HG03439 (cell line): ENCODE data around the gene SORBS1.
"Not testable (repeated sequence)": the region's sequence is repeated elsewhere in the genome, so short reads cannot be mapped to it uniquely, and the experiment has no call there.

Experiments
- ATAC-seq: cut with Tn5 transposase; IDR thresholded peaks from one replicate; pipeline ENCODE4 v1.9.1; 2021; ENCODE audit warnings: mild to moderate bottlenecking, moderate library complexity; ENCODE audit not compliant: unreplicated experiment

SORBS1 gene

DNA sequence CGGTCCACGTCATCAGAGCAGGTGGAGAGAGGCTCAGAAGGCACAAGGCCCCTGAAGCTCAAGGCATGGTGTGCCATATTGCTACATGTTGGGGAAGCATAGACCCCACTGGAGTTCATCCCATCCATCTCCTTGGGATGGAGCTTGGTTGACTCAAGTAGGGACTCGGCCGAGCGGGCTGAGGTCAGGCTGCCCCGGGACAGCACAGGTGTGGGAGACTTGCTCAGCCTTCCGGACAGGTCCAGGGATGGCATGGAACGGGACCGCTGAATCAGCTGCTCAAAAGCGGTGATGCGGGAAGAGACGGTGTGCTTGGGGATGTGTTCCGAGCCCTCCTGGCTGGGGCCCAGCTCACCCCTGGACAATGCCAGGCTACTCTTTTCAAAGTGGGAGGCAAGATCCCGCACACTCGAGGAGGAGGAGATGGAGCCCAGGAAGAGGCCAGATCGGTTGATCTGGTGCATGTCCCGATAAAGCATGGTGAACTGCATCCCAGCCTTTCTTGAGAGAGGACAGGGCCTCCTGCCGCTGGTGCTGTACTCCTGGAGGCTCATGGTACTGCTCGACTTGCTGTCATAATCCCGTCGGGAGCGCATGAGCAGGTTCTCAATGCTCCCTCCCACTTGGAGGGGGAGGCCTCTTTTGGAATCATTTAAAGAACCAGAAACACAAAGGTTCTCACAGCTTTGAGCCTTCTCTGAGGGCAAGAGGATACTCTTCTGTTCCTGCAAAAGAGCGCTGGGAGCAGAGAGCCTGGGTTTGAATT, 204.8 kb downstream of the SORBS1 start:
- no peak for ATAC-seq

DNA sequence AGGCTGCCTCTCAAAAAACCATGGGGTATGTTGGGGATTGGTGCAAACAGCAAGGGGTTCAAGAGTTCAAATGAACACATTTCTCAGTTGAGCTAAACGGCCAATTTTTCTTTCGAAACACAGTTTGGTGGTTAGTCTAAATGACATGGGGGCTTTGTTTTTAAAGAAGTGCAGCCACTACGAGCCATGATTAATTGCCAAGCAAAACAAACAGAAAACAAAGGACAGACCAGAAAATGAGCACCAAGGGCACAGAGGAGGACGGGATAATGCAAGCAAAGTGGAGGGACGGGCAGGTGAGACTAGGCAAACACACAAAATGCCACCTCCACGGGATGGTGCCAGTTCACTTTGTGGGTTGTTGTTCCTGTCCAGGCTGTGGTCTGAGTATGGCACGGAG, 205.9 kb downstream of the SORBS1 start:
- ATAC-seq: no peak

DNA sequence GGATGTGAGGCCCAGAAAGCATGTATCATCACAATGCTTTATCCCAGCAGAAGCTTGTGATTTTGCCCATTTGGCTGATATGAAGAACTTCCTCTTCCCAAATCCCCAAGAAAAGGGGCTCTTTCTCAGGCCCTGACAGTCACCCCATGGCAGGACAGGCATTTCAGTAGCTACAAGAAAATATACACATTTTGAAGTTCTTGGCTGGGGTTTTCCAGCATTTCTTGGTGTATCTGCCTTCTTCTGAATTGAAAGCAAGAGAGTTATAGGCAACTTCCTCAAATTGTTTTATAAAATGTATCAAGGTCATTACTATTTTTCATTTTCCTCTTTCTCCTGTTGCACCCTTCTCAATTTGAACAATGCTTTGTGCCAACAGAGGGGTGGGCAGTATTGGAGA, 207.1 kb downstream of the SORBS1 start:
- ATAC-seq: no peak

DNA sequence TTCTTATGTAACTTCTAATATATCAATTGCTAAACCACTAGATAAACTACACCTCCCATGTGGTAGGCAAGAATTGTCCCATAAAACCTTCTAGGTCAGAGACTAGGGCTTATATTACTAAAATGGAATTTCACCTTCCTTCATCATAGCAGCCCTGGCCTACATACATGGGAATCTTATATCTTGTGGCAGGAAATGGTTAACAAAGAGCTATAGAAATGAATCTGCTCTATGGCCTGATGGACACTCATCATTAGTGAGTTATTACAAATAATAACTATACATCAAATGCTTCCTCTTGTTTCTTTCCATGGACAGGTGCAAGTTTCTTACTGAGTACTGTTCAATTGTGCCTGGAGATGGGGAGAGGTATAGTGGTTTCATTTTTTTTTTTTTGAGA, 208.0 kb downstream of the SORBS1 start:
- ATAC-seq: no peak

DNA sequence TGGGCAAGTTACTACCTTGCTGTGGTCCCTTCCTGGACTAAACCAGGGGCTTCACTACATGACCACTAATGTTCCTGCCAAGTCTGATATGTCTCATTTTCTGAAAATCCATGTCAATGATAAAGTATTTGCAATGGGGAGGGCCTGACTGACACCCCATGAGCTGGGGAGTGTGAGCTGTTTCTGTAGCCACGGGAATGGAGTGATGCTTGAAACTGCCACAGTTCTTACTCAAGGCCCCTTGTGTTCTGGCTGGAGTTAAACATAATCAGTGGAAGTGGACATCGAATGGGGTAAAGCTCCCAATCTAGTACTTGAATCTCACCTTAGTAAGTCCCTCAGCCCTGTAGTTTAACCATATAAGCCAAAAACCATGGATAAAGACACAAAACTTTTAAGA, 208.5 kb downstream of the SORBS1 start:
- ATAC-seq: no peak

DNA sequence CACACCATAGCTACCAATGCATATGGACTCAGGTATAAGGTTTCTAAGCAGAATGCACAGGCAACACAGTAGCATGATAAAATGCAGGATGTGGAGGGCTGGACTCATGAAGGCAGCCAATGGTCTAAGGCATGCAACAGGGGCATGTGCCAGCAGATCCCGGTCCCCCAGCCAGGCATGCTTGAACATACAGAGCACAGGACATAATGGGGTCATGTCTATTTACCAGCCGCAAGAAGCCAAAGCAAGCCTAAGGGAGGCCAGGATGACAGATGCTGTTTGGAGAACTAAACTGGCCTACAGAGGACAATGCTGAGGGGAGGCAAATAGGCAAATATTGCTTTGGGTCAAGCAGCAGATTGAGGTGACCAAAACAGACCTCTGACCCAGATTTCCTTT, 210.3 kb downstream of the SORBS1 start:
- no peak for ATAC-seq

DNA sequence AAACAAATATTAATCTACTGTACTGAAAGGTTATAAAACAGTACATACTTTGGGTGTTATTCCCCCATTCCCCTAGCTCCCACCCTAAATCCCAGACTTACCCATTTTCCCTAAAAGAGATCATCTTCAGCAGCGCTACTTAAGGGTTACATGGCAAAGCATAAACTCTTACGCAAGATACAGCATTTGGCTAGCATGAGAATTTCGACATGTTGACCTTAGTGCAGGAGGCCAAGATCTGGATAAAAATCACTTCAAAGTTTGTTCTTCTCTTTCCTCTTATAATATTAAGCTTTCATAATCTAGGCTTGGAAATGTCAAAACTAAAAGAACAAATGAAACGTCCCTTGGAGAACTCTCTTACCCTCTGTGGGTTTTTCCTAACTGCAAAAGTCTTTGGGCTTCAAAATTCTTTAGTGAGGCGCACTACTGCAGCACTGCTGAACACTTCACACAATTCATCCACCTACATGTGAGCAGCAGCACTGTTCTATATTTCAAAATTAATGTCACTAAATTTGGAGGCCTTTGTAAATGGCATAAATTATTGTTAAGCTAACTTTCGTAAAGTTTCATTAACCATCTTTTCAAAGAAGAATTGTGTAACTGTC, 210.8 kb downstream of the SORBS1 start:
- no peak for ATAC-seq

DNA sequence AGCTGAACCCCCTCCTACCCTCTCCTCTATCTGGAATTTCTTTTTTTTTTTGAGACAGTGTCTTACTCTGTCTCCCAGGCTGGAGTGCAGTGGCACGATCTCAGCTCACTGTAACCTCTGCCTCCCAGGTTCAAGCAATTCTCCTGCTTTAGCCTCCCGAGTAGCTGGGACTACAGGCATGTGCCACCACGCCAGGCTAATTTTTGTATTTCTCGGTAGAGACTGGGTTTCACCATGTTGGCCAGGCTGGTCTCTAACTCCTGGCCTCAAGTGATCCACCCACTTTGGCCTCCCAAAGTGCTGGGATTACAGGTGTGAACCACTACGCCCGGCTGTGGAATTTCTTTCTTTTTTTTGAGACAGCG, 213.8 kb downstream of the SORBS1 start:
- ATAC-seq: not testable (repeated sequence)

DNA sequence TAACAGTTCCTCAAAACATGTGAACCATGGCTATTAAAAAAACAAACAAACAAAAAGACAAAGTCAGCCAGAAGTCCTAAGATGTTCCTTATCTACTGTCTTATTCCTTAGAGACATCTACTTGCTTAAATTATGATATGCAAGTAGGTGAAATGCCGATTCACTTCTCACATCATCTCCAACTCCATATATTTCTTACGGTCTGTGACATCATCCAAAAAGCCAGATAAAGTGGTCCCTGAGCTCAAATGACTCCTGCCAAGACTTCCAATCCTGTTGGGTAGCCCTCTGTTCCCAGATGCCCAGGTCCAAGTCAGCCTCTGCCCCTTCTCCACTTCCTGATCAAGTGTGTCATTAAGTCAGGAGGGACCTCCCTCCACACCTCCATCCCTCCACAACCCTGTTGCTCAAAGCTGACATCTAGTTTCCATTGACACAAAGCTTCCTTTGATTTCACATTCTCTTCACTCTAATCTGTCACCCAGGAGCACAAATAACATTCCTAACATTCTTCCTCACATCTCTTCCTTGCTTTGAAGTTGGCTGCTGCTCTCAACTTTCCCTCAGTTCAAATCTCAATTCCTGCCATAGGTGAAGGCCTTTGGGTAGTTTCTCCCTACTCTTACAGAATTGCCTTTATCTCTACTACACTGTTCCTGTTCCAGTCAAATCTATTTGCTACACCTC, 214.3 kb downstream of the SORBS1 start:
- ATAC-seq: no peak

DNA sequence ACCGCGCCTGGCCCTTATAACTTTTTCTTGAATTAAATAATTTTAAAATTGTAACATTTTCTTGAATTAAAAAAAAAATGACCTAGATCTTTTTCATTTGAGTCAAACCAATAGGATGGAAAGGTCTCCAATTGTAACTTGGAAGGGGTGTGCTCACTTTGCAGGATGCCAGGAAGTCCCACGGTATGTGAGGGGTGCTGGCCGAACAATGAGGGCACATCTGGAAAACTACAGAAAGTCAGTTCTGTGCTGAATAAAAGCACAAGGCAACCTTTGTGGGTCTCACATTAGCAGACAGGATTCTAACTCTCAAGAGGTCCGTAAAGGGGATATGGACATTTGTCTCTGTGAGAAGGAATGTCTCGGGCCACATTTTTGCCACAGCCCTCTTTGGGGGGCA, 217.6 kb downstream of the SORBS1 start:
- ATAC-seq: no peak

DNA sequence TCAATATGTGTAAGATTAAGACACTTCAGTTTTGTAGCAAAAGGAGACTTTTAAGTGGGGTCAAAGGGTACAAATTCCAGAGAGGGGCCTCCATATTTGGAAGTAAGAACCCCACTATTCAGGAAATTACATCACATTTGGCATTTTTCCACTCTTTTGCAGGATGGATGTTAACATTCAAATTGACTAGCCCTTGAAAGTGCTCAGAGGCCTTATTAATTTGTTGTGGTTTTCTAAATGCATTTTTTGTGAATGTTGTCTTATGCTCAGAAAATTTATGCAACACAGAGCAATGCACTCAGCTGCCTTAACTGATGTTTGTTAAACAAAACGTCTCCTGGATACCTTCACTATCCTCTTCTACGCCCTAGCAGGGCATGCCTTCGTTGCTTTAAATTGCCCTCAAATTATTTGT, 219.4 kb downstream of the SORBS1 start:
- ATAC-seq: no peak

DNA sequence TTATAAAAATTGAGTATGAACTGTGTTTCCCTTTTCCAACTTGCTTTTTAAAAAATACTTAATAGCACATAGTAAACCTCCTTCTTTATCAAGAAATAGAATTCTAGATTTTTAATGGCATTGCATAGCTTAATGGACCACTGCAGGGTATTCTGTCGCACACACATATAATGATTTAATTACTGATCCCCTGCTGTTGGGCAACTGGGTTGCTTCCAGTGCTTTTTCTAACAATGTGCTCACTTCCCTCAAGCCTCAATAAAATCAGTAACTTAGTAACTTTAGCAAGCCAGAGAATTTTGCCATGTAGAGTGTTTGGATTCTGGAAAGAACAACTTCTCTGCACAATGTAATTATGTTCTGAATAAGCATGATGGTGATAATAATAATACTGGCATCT, 221.3 kb downstream of the SORBS1 start:
- no peak for ATAC-seq

DNA sequence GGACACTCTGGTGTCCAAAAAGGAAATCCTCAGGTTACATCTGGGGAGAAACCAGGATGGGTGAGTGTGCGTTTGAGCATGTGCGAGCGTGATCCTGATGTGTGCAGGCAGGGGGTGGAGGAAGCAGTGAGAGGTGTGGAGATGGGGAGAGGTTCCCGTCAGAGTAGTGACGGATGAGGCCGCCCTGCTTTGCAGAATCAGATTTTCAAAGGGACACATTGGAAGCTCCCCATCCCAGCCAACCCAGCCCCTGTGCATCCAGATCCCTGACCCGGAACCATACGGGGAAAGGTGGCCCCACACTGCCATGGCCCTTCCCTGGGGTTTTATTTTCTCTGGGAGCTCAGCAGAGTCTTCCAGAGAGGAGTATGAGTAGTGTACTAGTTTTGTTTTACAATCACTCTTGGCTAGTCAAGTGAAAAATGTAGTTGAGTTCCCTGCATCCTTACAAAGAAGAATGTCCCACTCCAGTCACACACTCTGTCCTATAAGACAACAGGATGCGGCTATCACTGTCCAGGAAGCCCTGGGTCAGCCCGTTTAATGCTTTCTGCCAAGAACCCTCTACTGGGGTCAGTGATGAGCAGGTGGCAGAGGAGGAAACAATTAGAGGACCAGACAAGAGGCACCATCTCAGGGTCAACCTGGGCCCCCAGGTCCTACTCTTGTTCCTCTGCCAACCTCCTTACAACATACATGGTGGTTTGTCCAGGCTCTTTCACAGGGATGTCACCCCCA, 223.6 kb downstream of the SORBS1 start:
- ATAC-seq: no peak

DNA sequence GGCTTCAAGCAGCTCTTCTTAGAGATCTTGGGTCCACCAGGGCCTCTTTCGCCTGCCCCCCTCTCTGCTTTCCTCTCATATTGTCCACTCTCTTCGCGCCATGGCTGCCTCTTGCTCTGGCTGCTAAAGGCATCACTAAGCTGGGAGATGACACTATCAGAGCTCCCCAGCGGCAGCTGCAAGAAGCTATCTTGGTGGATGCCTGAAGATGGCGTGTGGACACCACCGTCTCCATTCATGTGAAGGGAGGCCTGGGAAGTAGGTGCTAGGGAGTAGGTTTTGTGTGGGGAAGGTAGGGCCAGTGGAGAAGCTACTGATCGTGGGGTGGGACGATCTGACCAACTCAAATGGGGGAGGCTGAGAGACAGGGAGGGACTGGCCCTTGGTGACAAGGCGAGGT, 224.5 kb downstream of the SORBS1 start:
- no peak for ATAC-seq

DNA sequence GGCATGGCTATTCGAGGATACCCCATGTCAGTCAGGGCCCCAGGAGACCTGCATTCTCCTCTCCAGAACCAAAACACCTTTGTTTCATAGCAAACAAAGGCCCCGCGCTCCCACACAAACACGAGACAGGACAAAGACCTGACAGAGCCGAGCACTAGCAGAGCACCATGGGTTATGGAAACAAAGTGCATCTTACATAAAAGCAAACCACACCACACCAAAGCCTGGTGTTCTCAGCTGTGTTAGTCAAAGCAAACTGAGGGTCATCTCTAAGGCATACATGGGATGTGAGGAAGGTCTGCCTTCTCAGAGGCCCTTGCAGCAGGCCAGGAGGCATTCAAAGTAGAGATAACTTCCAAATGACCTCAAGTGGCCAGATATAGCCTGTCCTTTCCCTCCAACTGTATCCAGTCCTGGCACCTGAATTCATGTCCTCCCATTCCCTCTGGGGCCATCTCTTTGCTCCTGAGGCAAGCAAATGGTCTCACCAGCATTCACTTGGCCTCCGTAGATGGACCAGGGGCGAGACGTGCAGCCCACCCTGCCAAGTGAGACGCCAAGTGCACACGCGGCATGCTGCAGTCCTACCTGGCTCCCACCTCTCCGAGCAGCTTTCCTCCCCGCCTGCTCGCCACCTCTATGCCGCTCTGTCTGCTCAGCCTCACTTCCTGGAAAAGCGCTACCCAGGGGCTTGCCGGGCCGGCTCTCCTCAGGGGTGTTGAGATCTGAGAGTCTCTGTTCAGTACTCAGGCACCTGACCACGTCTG, 225.1 kb downstream of the SORBS1 start:
- no peak for ATAC-seq

DNA sequence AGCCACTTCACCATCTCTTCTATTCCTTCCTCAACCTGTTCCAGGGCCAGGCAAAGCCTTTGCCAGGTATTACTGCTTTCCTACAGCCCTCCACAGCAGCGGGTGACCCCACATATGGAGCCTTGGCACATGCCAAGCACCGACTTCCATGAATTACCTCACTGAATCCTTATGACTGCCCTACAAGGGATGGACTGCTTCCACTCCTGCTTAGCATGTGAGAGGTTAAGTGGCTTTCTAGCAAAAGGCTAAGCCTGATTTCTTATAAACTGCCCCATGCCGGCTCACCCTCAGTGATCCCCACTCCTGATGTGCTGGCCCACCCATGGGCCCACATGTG, 226.4 kb downstream of the SORBS1 start:
- ATAC-seq: no peak

DNA sequence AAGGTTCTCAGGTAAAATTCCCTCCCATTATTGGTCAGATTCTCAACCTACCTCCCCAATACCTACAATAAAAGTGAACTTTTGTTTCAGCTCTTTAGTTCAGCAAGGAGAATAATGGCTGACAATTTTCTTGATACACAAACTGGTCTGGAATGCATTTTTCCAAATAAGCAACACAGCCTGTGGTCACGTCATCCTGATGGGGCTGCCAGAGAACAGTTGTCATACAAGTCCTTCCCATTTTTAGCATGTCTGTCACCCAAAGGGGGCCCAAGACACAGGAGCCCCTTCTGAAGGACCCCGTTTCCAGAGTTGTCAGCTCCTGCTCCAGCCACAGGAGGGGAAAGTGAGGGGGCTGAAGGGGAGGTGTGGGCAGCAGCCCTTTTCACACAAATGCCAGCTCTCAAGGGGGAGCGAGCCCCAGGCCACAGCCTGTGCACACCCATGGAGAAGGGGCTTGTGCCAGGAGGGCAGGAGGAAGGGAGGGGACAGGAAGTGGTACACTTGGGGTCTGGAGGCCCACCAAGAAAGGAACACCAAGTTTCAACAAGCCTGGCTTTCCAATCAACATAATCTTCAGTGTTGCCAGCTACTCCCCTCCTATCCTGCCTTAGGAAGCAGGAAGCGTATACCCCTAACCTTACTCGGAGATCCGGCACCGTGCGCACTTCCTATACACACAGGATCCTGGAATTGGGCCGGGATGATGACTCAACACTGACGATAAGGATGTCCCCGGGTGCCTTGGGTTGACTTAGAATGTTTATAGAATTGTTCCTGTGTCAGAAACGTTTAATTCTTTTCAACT, 227.0 kb downstream of the SORBS1 start:
- ATAC-seq: no peak

DNA sequence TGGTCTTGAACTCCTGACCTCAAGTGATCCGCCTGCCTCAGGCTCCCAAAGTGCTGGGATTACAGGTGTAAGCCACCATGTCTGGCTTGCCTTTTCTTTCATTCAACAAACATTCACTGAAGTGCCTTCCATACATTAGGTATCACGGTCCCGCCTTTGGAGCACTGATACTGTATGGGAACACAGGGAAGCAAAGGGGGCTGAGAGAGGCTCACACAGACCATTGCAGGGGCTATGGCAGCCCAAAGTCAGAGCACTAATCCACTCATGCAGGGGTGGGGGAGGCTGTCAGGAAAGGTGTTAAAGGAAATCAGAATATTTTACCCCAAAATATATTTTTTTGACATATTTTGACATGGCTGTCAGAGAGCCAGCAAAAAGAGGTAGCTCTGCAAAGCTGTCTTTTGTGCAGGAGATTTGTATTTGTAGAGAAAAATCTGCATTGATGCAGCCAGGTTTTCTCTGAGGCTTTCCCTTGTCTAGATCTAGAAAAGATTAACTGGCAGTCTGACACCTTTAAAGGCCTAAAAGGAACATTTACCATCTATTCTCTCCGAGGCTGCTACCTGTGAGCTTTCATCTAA, 228.4 kb downstream of the SORBS1 start:
- ATAC-seq: no peak

DNA sequence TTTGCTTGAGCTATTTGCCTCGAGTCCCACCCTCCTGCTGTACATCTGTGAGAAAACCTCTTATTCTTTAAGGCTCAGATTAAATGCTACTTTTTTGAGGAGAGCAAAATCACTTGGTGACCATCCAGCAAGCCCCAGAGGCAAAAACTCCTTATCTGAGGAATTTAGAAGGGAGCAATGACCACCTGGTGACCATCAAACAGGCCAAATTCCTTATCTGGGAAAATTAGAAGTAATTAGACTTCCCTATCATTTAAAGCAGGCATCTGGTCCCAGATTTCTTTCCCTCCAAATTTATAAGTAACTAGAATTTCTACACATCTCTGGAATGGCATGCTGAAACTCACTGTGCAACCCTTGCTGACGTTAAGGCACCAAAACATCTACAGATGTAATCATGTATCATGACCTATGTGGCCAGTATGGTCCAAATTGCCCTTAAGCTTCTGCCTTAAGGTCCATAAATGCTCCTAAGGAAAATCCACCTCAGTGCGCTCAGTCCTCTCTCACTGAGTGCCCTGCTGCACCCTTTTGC, 229.5 kb downstream of the SORBS1 start:
- no peak for ATAC-seq
